Measurements from ENCODE around the gene CCL21.
"Not testable (repeated sequence)": the region's sequence is repeated elsewhere in the genome, so short reads cannot be mapped to it uniquely, and the experiment has no call there.

The CCL21 gene

GRCh38 chr9:34710023-34710422 lies at the start of gene CCL21:
Gene CCL21, minus strand, starts transcription at chr9:34710136. Its CDS starts 70 bp downstream, at chr9:34710066.
- DNase-seq: no peak

- DNase-seq: no peak
Observed at GRCh38 chr9:34759432-34760134, 49.6 kb upstream of the CCL21 start.

- DNase-seq: not testable (repeated sequence)
Observed at GRCh38 chr9:34750320-34750719, 40.4 kb upstream of the CCL21 start.

GRCh38 chr9:34746526-34746925 lies 36.6 kb upstream of the CCL21 start:
- no peak for DNase-seq

- no peak for DNase-seq
Observed at GRCh38 chr9:34744295-34745221, 34.6 kb upstream of the CCL21 start.

- no peak for DNase-seq
Observed at GRCh38 chr9:34742710-34743109, 32.8 kb upstream of the CCL21 start.

- DNase-seq: no peak
Observed at GRCh38 chr9:34741628-34742027, 31.7 kb upstream of the CCL21 start.

GRCh38 chr9:34740176-34740575 lies 30.2 kb upstream of the CCL21 start:
- DNase-seq: not testable (repeated sequence)

GRCh38 chr9:34737677-34738260 lies 27.8 kb upstream of the CCL21 start:
- no peak for DNase-seq

- DNase-seq: no peak
Observed at GRCh38 chr9:34734720-34735119, 24.8 kb upstream of the CCL21 start.

GRCh38 chr9:34732886-34733285 lies 22.9 kb upstream of the CCL21 start:
- DNase-seq: no peak

GRCh38 chr9:34732478-34732877 lies 22.5 kb upstream of the CCL21 start:
- no peak for DNase-seq

- DNase-seq: no peak
Observed at GRCh38 chr9:34723141-34723540, 13.2 kb upstream of the CCL21 start.

GRCh38 chr9:34719769-34720025 lies 9.8 kb upstream of the CCL21 start:
- not testable (repeated sequence) for DNase-seq

- DNase-seq: no peak
Observed at GRCh38 chr9:34719021-34719768, 9.3 kb upstream of the CCL21 start.

GRCh38 chr9:34717996-34718614 lies 8.2 kb upstream of the CCL21 start:
- DNase-seq: no peak

- DNase-seq: no peak
Observed at GRCh38 chr9:34716711-34717110, 6.8 kb upstream of the CCL21 start.

- DNase-seq: no peak
Observed at GRCh38 chr9:34715639-34716215, 5.8 kb upstream of the CCL21 start.

GRCh38 chr9:34714007-34714406 lies 4.1 kb upstream of the CCL21 start:
- DNase-seq: no peak

GRCh38 chr9:34712140-34712539 lies 2.2 kb upstream of the CCL21 start:
- no peak for DNase-seq

- DNase-seq: no peak
Observed at GRCh38 chr9:34709196-34709978, 549 bp downstream of the CCL21 start.

- DNase-seq: no peak
Observed at GRCh38 chr9:34707130-34707529, 2.8 kb downstream of the CCL21 start.
